DMS79 (cell line): ENCODE measurements around the gene MAPK7.

Source experiments
- DNase-seq: peaks from one replicate; lab custom pipeline; 2025; lab: John Stamatoyannopoulos, UW

MAPK7 gene

GRCh38 chr17:19363460-19364035 lies 14.8 kb upstream of the MAPK7 start:
- DNase-seq, result no peak

DNA sequence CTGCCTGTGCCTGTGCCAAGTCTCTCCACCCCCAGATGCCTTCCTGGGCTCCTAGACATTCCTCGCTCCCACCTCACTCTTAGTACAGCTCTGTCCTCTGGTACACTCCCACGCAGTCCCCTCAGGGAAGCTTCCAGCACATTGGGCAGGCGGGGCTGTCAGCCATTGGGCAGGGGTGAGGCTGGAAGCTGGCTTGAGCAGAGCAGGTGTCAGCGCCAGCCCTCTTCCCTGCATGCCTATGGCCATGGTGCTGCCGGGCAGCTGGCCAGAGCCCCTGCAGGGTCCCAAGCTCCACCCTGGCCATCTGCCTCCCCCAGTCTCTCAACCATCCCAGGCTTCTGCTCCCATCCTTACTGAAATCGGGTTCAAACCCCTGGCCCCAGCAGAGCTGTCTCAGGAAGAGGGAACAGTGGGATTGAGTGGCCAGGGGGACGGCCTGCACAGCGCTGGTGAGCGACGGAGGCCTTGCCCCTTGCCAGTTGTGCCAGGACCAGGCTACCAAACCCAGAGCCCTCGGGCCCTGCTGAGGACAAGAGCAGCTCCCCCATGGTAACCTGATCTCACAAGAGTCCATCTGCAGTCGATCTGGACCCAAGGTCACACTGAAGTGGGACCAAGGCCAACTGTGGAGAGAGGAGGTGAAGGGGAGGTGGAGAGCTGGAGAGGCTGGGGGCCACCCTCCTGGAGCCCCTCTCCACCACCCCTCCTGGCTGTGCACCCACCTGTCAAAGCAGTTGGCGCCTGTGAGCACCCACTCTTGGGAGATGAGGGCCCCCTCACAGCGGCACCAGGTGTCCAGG lies 13.4 kb upstream of the MAPK7 start:
- no peak for DNase-seq

GRCh38 chr17:19365499-19365817 lies 12.8 kb upstream of the MAPK7 start:
- DNase-seq, result no peak

GRCh38 chr17:19365833-19366636 lies 12.3 kb upstream of the MAPK7 start:
- DNase-seq, result no peak

DNA sequence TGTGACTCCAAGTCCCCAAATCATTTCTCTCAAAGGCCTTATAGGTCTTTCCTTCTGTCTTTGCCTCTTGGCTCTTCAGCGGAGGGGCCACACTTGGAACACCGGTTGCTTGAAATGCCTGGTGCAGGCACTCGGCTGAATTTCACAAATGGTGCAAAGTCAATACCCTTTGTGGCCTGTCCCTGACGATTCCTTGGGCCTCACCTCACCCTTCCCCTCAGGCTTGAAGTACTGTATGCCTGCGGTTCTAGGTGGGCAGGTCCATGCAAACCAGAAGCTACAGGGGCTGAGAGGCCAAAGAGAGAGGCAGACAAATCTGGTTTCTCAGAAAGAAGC lies 11.7 kb upstream of the MAPK7 start:
- no peak for DNase-seq

DNA sequence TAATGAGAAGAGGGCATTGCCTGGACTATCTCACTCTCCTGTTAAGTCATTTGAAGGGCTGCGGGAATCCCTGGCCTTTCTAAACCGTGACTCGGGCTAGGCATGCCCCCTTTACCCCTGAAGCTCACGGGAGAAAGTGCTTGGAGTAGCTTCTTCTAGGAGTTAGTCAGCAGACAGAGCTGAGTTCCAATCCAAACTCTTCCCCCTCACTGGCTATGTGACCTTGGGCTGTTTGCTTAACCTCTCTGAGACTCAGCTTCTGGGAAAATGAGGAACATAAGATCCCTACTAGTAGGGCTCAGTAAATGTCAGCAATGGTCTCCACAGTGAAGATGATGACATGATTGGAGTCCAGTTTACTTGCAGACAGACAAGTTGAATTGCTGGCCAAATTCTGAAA lies 10.1 kb upstream of the MAPK7 start:
- DNase-seq, result no peak

- DNase-seq, result no peak
Observed at GRCh38 chr17:19369107-19369778, 9.1 kb upstream of the MAPK7 start.

DNA sequence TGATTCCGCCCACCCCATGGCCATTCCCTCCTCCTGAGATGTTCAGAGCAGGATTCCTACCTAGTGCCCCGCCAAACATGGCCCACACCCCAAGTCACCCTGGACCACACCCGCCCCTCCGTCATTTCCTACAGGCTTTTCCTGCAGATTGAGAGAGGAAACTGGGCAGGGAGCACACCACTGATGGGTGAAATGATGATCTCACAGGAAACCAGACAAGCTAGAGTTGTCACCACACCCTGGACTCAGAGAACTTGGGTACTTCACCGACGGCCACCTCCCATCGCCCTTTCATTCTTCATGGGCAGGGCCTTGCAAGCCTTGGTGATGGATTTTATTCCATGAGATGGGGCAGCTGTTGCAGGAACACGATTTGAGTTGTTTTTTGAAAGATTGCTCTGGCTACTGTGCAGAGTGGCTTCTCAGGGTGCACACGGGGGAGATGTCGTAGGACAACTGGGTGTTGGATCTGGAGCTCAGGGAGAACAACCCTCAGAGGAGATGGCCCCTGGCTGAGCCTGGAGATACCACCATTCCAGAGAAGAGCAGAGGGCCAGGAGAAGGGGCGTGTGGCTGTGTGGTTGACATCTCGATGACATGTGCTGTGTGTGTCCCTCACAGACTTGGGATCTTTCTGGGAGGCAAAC lies 8.3 kb upstream of the MAPK7 start:
- DNase-seq, result no peak

DNA sequence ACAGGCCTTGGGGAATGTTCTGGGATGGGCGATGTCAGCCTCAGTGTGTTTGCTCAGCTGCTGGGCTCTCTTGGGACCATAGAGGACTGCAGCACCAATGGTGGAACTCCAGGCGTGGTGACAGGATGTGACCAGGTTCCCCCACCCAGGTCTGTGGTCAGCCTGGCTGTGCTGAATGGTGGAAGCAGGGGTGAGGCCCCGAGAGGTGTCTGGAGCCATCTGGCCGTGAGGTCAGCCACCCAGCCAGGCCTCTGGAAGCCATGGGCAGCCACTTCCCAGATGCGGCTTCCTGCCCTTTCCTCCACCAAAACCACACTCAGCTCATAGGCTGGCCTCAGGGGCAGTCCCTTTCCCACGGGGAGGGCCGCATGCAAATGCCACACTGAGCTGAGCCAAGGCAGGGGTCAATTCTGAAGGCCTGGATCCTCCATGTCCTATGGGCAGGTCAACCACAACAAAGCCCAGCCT lies 7.8 kb upstream of the MAPK7 start:
- DNase-seq, result no peak

DNA sequence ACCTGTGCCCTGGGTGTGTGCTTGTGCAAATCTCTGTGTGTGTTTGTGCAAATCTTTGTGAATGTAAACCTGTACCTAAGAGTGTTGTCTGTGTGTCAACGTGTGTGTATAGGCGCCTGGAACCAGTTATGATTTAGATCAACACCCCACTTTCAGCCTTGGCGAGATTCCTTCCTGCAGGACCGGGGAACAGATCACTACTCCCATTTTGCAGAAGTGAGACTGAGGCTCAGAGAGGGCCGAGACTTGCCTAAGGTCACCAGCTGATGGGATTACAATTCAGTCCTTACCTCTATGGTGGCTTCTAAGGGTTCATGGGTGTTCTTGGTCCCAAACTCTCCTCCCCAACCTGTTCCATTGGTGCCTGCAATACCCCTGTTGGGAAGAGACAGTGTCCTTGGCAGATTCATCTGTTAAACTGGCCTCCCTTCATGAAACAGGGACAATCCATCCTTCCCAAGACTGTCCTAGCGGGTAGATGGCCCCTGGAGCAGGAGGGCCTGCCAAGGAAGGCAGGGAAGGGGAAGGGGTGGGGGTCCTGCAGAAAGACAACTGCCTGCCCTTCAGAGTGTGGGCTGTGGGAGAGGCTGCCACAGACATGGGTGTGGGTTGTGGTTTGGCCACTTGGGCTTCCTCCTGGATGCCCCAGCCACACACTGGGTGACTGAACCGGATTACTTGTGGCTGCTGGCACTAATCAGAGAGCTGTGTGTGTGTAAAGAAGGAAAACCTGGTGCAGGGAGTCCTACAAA lies 6.9 kb upstream of the MAPK7 start:
- DNase-seq, result no peak

- no peak for DNase-seq
Observed at GRCh38 chr17:19372011-19372370, 6.3 kb upstream of the MAPK7 start.

DNA sequence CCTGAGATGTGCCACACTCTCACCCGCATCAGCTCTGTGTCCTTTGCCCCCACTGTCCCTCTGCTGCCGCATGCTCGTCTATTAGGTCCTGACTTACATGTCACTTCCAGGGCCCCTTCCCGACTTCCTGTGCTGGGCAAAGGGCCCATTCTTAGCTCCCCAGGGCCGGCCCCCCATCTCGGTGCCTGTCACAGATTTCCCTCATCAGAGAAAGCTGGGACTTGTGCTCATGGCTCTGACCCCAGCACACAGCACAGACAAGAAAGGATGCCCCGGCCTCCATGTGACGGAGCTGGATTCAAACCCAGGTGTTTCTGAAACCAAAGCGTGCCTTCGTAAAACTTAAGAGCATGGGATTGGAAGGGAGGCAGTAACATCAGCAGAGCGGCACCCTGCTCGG lies 5.9 kb upstream of the MAPK7 start:
- no peak for DNase-seq

DNA sequence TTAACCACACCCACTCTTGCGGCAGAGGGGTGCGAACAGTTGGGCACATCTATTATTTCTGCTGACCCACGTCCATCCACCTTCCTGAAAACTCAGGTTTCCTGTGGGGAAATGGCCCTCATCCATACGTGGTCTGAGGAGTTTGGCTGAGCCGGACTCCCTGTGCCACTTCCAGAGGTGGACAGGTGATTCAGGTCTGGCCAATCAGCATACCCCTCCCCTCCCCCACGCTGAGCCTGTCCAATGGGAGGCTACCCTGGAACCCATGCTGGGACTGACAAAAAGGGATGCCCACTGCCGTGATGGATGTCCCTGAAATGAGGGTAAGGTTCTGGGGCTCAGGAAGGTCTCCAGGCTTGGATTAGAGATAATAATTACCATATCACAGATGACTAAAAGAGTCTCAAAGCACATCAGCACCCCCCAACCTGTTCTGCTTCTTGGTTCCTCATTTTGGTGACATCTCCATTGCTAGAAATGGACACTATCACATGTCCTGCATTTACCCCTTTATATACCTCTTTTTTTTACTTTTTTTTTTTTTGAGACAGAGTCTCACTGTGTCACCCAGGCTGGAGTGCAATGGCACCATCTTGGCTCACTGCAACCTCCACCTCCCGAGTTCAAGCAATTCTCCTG lies 5.3 kb upstream of the MAPK7 start:
- no peak for DNase-seq

GRCh38 chr17:19374136-19374535 lies 4.2 kb upstream of the MAPK7 start:
- DNase-seq, result no peak

DNA sequence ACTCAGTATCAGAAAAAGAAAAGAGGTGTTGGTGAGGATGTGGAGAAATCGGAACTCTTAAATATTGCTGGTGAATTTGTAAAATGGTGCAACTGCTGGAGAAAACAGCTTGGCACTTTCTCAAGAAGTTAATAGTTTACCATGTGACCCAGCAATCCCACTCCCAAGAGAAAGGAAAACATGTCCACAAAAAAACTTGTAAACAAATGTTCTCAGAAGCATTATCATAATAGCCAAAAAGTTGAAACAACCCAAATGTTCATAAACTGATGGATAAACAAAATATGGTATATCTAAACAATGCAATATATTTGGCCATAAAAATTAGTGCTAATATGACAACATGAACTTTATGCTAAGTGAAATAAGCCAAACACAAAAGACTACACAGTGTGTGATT lies 2.6 kb upstream of the MAPK7 start:
- no peak for DNase-seq

- peak; percentile 22 for DNase-seq
Observed at GRCh38 chr17:19376811-19377210, 1.5 kb upstream of the MAPK7 start.

DNA sequence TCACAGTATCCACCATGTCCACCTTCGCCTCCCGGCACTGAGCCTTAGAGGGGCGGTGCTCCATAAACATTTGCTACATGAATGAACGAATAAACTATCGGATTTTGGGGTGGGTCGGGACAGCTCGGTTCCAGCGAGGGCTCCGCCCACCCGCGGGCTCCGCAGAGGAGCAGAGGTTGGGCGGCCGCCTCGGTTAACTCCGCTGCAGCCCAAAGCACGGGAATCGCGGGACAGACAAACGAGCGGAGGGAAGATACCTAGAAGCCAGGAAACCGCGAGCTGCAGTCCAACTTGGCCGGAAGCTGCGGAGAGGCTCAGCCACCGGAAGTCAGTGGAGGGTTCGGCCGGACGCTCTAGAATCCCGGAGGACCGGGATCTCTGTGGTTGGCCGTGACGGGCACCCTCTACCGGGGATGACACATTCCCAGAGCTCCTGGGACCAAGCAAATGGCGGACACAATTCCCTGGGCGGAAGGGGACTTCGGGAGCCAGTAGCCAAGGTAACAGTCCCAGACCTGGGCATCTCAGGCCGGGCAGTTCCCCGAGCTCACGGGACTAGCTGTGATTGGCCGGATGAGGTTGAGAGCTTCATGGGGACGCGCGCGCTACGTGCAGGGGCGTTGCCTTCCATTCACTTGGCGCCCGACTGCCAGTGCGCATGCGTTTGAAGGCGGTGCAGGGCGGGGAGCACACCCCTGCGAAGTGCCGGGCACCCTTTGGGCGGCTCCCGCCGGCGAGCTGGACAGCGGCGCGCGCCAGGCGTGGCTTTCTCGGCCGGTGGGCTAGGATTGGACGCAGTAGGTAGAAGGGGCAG lies 489 bp upstream of the MAPK7 start:
- peak; percentile 83 for DNase-seq

DNA sequence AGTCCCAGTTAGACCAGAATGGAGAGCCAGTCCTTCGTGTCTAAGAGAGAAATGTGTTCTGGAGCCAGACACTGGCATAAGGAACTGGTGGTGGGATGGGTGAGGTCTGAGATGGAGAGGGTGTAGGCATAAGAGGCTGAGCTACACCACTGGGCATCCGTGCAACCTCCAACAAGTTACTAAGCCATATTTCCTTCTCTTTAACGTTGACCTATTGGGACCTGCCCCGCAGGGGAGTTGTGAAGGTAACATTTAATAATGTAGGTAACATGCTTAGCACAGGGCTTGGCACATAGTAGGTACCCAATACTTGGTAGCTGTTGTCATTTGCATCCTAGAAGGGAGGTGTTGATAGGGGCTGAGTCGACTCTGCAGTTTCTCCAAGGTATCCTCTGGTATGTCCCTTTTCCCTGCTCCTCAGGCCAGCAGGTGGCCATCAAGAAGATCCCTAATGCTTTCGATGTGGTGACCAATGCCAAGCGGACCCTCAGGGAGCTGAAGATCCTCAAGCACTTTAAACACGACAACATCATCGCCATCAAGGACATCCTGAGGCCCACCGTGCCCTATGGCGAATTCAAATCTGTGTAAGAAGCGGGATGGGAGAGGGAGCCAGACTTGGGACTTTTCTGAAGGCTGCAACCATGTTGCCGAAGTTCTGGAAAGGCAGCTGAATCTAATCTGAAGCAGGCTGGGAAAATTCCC lies 1.2 kb downstream of the MAPK7 start:
- no peak for DNase-seq

- no peak for DNase-seq
Observed at GRCh38 chr17:19380481-19381301, 2.4 kb downstream of the MAPK7 start.
